Activated CD8-positive, alpha-beta memory T cell treated with anti-CD3 and anti-CD28 coated beads for 4 hours (primary cell): ENCODE results near the gene CLSTN1.

Source experiments
- DNase-seq, 2 donors: peaks; one replicate each; pipeline ENCODE4 v3.0.0-alpha.2; 2020; ENCODE audit warnings: low read depth in 2 of 2

CLSTN1 gene

GRCh38 chr1:9823943-9824701 is at the start of gene CLSTN1:
Gene CLSTN1 (minus strand): TSS chr1:9823965. CDS start chr1:9823733, 232 bp downstream.
- DNase-seq, result peak; percentile 77 to 79

DNA sequence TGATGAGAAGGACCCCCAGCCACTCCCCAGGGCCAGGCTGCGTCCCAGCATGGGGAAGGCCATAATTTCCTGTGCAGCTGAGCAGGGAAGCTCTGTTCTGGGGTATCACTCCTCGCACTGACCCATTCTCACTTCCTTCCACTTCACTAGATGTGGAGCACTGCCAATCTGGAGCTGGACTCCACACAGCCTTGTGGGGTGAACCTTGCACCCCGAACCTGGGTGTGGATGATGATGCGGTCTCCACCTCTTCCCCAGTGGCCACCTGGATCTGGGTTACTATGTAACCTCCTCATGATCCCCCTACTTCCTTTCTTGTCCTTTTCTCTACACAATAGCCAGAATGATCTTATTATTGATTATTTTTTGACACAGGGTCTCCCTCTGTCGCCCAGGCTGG is 49.6 kb upstream of the CLSTN1 start:
- DNase-seq, result no peak

GRCh38 chr1:9872430-9873165 is 48.8 kb upstream of the CLSTN1 start:
- no peak for DNase-seq

DNA sequence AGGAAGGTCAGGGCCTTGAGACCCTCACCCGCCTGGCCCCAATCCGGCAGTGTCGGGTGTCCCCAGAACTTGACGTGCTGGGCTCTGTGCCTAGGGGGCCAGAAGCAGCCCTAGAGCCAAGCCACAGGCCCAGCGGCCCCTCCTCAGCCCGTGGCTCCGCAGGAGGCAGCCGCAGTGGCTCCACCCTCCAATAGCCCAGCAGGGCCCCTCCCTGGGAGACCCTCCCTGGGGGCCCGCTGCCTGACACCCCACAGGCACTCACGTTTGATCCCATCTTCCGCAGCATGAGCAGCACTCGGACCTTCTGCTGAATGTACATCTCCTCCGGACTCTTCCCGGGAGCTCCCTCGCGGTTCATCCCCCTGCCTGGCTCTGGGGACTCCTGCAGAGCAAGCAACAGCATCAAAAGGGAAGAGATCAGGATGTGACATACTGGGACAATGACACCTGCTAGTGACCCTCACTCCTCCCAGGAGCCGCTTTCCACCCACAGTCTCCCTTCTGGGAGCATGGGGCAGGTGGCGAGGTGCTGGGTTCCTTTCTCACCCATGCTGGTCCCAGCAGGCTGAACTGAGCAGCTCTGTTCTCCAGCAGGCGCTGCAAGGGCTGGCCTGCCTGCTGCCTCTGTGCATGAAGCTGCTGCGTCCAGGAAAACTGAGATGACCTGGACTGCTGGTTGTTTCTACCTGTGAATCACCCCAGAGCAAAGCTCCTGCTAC is 48.1 kb upstream of the CLSTN1 start:
- no peak for DNase-seq

DNA sequence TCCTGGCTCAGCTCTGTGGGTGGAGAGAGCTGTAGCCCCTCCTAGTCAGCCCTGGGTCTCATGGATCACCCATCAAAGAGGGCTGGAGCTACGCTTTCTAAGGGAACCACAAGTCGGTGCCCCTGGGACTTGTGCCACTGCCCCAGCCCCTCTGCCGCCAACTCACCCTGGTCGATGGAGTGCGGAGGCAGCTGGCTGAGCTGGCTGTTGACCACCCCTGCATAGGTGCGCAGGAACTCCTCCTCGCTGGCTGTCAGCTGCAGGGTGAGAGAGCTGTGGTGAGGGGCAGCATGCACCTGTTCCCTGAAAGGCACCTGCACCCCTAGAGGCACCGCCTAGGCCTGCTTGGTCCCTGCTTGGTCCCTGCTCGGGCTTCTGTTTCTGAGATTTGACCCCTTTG is 47.3 kb upstream of the CLSTN1 start:
- DNase-seq, result no peak

DNA sequence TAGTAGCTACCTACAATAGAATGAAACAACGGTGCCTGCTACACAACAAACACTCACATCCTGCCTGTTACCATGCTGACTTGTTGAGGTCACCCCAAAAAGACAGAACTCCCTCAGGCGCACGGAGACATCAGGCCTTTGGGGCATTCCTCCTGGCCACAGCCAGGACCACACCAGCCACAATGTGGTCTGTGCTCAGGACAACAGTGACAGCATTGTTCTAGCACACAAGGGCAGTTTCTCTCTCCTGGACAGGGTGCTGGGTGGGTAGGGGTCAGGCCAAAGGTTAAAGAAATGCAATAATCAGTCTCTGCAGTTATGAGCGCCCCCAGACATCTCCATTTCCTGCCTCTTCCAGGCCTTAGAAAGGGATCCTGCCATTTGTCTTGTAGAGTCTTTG is 46.8 kb upstream of the CLSTN1 start:
- DNase-seq, result no peak

DNA sequence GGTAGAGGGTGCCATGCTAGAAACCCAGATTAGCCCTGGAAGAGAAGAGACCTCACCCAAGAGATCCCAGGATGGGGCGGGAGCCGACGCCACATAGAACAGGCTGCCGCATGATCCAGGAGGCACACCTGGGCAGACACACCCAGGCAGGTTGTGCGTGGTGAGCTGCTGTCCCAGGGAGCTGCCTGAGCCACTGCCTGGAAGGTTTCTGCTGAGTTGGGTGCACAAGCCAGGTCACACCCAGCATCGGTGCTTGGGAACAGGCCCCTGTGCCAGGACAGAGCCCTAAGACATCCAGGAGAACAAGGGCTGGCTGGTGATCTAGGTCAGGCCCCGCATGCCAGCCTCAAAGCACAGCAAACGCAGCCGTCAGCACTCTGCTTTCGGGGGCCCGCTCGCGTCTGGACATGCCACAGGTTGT is 46.1 kb upstream of the CLSTN1 start:
- no peak for DNase-seq

DNA sequence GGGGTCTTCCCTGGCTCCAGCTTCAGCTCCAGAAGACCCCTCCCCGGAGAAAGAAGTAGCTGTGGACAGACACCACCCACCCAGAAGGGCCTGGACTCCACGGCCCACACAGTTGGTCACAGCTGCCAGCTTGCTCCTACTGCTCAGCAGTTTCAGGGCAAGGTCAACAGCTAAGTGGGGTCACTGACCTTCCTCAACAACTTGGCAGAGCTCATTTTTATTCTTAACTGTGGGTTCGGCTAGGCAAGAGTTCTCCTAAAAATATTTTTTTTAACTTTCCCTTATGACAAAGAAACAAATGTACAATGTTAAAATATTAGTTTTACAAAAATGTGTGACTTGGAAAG is 44.5 kb upstream of the CLSTN1 start:
- DNase-seq, result no peak

DNA sequence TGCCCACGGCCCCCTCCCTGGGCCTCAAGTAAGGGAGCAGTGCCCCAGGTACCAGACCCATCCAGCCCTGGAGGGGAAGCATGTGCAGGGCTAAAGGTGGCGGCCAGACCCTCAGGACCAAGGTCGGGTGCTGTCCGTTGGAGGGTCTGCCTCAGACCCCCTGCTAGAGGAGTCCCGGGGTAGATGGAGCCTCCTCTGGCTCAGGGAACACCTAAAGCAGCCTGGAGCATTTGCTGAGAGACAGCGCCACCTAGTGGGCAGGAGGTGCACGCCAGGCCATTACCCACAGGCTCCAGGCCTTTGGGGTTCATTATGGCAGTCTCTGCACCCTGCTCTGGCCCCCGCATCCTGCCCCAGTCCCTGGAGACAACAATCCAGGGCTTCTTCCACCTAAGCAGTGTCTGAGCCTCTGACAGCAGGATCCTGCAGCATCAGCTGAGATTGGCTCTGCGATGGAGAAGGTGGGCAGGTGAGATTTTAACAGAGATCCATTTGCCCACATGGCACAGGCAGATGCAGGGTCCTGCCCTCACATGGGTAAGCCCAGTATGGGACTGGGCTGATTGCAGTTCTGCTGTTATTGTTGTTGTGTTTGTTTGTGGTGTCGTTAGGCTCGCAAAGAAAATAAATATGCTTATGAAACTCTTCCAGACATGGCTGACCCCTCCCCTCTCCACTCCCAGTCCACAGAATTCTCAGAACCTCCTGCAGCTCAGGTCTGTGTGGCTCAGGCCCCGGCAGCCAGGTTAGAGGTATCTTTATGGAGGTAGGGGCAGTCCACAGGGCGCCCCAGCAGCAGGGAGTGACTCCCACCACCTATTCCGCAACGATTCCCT is 43.9 kb upstream of the CLSTN1 start:
- DNase-seq, result peak; percentile 72 to 76

DNA sequence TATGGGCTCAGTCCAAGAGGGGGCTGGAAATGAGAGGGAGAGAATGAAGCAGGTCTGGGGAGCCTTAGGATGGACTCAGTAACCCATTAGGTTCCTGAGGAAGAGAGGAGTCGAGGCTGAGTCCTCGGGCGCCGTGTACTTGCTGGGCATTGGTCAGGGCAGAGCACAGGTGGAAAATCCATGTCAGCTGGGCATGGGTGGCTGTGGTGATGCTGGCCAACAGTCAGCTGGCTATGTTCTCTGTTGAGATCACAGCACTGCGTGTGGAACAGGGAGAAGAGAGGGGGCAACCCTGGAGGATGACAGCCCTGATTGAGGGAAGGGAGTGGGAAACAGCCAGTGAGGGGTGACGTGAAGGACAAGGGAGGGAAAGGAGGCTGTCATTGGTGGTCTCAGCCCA is 43.1 kb upstream of the CLSTN1 start:
- no peak for DNase-seq

DNA sequence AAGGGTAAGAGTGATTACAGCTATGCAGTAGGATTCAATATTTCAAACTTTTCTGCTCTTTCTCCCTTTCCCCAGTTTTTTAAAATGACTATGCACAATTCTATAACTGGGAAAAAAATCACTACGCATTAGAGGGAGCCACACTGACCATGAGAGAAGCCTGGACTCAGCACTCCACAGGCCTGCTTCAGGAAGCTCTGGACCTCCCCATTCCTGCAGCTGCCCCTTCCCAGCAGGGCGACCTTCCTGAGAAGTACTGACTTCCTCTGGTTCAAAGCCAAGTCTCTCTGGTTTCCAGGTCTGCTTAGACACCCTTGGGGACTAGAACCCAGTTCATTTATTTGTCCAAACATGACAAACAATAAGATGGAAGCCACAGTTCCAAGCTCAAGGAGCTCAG is 42.0 kb upstream of the CLSTN1 start:
- DNase-seq, result no peak

GRCh38 chr1:9863371-9863770 is 39.6 kb upstream of the CLSTN1 start:
- DNase-seq, result no peak

DNA sequence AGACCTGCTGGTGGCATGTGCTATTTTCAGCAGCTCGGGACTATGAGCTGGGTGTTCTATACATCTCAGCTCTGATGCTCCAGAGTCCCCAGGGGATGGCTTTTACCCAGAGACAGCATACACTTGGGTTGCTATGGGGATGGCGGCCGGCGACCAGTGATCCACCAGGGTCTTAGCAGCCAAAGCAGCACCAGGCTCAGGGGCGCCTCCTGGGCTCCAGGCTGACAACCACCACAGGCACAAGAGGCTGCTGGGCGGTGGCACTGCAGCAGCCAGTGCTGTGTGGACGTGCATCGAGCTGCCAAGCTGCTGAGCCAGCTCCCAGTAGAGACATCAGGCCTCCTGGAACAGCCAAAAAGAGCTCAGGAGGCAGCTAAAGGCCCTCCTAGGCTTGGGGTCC is 37.6 kb upstream of the CLSTN1 start:
- no peak for DNase-seq

GRCh38 chr1:9860887-9861286 is 37.1 kb upstream of the CLSTN1 start:
- no peak for DNase-seq

DNA sequence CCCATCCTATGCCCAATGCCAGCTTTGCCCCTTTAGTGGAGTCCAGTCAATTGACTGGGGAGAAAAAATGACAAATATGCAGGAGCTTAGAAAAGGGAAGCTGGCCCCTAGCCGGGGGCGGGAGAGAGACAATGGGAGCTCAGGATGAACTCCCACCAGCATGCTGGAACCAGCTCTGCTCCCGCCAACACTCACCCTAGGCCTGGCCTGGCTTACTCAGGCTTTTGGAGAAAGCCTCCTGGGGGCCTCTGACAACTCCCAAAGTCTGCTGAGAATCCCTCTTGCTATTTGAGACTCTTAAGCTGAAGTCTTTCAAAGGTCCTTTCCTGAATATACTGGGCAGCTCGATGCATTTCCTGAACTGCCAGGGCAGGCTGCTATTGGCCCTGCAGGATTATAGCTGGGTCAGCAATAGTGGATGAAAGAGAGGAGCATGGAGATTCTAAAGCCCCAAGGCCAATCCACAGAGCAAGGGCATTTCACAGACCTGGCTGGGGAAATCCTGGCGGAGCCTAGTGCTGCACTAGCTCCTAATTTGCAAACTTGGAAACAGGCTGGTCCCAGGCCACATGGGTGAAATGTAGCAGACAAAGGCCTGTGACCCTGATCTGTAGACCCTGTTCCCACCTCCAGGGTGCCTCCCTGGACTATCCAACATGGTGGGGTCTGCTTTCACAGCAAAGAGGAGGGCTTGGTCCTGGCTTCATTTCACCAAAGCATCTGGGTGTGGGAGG is 35.7 kb upstream of the CLSTN1 start:
- no peak for DNase-seq

DNA sequence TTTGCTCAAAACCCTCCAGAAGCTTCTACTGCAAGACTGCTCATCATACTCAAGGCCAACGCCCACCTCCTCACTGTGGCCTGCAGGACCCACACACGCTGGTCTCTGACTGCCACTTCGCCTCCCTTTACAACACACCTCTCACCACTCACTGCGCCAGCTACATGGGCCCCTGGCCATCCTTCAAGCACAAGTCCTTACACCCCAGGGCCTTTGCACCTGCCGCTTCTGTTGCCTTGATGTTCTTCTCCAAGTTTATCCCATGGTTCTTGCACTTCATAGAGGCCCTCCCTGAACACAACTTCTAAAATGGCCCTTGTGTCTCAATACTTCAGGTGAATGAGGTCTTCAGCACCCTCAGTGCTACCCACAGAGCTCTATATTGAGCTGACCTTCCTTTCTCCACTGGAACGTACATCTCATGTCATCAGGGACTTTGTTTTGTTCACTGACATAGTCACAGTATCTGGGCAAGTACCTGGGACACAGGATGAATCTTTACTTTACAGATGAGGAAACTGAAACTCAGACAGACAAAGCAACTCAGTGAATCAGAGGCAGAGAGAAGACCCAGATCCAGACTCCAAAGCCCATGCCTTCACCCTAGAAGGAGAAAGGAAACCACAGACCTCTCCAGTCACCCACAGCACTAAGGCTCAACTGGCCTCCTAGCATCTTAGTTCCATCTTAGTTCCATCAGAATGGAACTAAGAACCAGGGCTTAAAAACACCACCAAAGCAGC is 34.7 kb upstream of the CLSTN1 start:
- no peak for DNase-seq

DNA sequence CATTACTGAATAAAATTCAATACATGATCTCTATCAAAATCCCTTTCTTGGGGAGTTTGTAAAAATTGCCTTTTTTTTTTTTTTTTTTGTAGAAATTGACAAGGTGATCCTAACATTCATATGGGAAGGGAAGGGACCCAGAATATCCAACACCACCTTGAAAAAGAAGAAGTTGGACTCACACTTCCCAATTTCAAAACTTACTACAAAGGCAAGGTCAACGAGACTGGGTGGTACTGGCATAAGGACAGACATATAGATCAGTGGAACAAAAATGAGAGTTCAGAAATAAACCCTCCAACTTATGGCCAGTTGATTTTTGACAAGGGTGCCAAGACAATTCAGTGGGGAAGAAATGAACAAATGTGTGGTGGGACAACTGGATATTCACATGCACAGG is 31.4 kb upstream of the CLSTN1 start:
- no peak for DNase-seq

DNA sequence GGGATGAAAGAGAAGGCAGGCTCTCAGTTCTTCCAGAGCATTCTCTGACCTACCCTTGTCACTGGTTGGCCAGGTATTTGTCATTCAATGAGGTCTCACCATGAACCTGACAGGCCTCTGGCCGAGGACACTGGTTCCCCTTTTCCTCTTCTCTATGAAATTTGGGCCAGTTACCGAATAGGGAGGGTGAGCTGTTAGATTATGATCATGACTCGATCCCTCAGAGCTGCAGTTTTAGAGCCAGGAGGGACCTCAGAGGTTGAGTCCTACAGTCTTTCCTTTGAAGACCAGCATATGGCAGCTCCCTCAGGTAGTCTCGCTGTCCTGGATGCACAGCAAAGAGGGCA is 29.5 kb upstream of the CLSTN1 start:
- no peak for DNase-seq

- DNase-seq, result no peak
Observed at GRCh38 chr1:9852410-9853248, 28.9 kb upstream of the CLSTN1 start.

GRCh38 chr1:9852004-9852403 is 28.2 kb upstream of the CLSTN1 start:
- DNase-seq, result no peak
